Stimulated activated effector memory CD8-positive, alpha-beta T cell treated with anti-CD3 and anti-CD28 coated beads, Interleukin-12 subunit alpha, Interleukin-12 subunit beta, amount 100 ng/mL, for 72 hours (primary cell): ENCODE measurements around the gene TLCD2.

Experiments used
- ATAC-seq: fragments of 150-1000 bp; cut with Tn5 transposase; 2 replicates; pipeline ENCODE4 v1.10.0; 2021
- DNase-seq, 2 donors: peaks; one replicate each; pipeline ENCODE4 v3.0.0; 2021 to 2022; ENCODE audit warnings: low spot score in 2 of 2
- H3K27ac Mint-ChIP-seq: one replicate; pipeline ENCODE4 v1.8.0; 2022; ENCODE audit warnings: mild to moderate bottlenecking, mixed read lengths
- H3K36me3 Mint-ChIP-seq: one replicate; pipeline ENCODE4 v1.8.0; 2022; ENCODE audit warnings: mild to moderate bottlenecking, mixed read lengths
- H3K4me1 Mint-ChIP-seq: one replicate; pipeline ENCODE4 v1.8.0; 2022; ENCODE audit warnings: mixed read lengths
- H3K4me3 Mint-ChIP-seq: one replicate; pipeline ENCODE4 v1.8.0; 2022; ENCODE audit warnings: mild to moderate bottlenecking, mixed read lengths
- H3K9me3 Mint-ChIP-seq: one replicate; pipeline ENCODE4 v1.8.0; 2022; ENCODE audit warnings: mixed read lengths

The TLCD2 gene, protein sequence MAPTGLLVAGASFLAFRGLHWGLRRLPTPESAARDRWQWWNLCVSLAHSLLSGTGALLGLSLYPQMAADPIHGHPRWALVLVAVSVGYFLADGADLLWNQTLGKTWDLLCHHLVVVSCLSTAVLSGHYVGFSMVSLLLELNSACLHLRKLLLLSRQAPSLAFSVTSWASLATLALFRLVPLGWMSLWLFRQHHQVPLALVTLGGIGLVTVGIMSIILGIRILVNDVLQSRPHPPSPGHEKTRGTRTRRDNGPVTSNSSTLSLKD

DNA sequence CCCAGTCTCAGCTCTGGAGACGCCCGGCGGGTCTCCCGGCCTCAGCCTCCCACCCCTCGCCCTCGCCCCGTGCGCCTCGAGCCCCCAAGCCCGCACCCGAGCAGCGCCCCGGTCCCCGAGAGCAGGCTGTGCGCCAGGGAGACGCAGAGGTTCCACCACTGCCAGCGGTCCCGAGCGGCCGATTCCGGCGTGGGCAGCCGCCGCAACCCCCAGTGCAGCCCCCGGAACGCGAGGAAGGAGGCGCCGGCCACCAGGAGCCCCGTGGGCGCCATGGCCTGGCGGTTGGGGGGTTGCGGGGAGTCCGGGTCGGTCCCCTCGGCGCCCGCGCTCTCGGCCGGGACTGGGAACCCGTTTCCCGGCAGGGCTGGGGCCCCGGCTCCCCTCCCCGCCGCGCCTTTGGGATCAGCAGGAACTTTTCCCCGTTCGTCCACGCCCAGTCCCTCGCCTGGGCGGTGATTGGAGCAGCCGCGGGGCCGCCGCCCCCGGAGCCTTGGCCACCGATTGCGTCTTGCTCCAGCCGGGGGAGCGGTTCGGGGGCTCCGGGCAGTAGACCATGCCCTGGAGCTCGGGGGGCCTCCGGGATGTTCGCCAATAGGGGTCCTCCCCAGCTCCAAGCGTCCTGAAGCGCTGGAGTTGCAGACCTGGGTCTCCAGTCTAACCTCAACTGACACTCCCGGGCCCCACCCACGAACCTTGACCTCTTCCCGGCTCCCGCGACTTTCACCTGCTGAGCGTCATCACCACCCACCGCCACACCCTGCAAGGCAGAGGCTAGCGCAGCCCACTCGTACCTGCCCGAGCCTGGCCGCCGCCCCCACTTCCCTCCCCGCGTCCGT is at the start of gene TLCD2:
Gene TLCD2 (minus strand): TSS at position 407 of the 836 bp plus-strand sequence. CDS start 135 bp downstream, at position 272.
- H3K4me1 Mint-ChIP-seq, result peaks cover 49% of the 10 kb centered on the region
- ATAC-seq (peak; percentile 49), DNase-seq (no peak)
- H3K27ac Mint-ChIP-seq, result peak within 1 kb of the TSS; percentile 61
- peak within 1 kb of the TSS; percentile 62 for H3K4me3 Mint-ChIP-seq
- peaks cover 31% of the 10 kb centered on the region for H3K36me3 Mint-ChIP-seq
- no peaks in the 10 kb centered on the region for H3K9me3 Mint-ChIP-seq

DNA sequence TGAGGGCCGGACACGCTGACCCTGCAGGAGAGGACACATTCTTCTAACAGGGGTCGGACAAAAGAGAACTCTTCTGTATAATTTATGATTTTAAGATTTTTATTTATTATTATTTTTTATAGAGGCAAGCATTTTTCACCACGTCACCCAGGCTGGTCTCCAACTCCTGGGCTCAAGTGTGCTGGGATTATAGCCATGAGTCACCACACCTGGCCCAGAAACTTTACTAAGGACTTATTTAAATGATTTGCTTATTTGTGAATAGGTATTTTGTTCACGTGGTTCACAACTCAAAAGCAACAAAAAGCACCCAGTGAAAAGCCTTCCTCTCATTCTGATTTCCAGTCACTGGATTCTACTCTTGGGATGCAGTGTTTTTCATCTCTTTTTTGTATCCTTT is 49.4 kb upstream of the TLCD2 start:
- Mint-ChIP-seq H3K4me1 (peaks cover 28% of the 10 kb centered on the region), H3K36me3 (peaks cover 6% of the 10 kb centered on the region), H3K4me3 (no peak overlapping the region), H3K27ac (no peak overlapping the region), H3K9me3 (no peaks in the 10 kb centered on the region)
- ATAC-seq, result no peak
- DNase-seq, result no peak

DNA sequence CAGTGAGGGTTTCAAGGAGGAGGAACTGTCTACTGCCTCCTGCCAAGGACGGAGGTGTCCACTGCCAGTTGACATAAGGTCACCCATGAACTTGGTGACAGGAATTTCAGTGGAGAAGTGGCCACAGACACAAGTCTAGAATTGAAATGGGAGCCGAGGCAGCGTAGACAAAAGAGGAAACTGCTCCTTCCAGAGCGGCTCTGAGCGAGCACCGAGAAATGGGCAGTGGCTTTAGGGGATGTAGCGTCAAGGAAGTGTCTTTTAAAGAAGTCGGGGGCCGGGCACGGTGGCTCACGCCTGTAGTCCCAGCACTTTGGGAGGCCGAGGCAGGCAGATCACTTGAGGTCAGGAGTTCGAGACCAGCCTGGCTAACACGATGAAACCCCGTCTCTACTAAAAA is 48.6 kb upstream of the TLCD2 start:
- peaks cover 6% of the 10 kb centered on the region for H3K36me3 Mint-ChIP-seq
- ATAC-seq, result no peak
- H3K9me3 Mint-ChIP-seq, result no peaks in the 10 kb centered on the region
- H3K4me1 Mint-ChIP-seq, result peaks cover 21% of the 10 kb centered on the region
- H3K4me3 Mint-ChIP-seq, result no peak overlapping the region
- H3K27ac Mint-ChIP-seq, result no peak overlapping the region
- no peak for DNase-seq

DNA sequence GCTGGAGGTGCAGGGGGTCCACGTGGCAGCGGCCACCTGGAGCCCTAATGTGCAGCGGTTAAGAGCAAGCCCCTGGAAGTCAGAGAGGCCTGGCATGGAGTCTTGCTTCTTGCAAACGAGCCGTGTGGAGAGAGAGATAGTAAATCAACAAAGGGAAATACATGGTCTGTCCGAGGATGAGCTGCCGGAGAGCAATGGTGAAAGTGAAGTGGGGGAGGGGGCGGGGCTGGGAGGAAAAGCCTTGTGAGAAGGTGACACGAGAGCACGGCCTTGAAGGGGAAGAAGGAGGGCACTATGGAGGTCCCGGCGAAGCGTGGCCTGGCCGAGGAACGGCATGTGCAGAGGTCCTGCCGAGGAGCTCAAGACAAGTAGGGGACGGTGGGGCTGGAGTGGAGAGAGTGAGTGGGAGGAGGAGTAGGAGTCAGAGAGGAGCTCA is 45.7 kb upstream of the TLCD2 start:
- Mint-ChIP-seq H3K4me3 (no peak overlapping the region), H3K9me3 (no peaks in the 10 kb centered on the region)

DNA sequence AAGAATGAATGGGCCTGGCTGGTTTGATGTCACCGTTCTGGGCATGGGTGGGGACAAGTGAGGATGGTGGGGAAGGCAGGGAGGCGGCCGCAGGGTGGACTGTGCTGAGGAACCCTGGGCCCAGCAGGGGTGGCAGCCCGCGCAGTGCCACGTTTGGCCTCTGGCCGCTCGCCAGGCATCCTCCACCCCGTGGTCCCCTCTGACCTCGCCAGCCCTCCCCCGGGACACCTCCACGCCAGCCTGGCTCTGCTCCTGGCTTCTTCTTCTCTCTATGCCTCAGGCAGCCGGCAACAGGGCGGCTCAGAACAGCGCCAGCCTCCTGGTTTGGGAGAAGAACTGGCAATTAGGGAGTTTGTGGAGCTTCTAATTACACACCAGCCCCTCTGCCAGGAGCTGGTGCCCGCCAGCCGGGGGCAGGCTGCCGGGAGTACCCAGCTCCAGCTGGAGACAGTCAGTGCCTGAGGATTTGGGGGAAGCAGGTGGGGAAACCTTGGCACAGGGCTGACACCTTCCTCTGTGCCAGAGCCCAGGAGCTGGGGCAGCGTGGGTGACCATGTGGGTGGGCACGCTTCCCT is 45.2 kb upstream of the TLCD2 start:
- Mint-ChIP-seq H3K4me3 (no peak overlapping the region), H3K36me3 (peaks cover 6% of the 10 kb centered on the region), H3K9me3 (no peaks in the 10 kb centered on the region), H3K4me1 (no peaks in the 10 kb centered on the region), H3K27ac (no peak overlapping the region)
- DNase-seq (no peak), ATAC-seq (no peak)

More for the DNA sequence above, 45.7 kb upstream of the TLCD2 start:
- peaks cover 6% of the 10 kb centered on the region for H3K36me3 Mint-ChIP-seq
- DNase-seq (no peak), ATAC-seq (no peak)
- H3K4me1 Mint-ChIP-seq, result no peaks in the 10 kb centered on the region
- no peak overlapping the region for H3K27ac Mint-ChIP-seq

DNA sequence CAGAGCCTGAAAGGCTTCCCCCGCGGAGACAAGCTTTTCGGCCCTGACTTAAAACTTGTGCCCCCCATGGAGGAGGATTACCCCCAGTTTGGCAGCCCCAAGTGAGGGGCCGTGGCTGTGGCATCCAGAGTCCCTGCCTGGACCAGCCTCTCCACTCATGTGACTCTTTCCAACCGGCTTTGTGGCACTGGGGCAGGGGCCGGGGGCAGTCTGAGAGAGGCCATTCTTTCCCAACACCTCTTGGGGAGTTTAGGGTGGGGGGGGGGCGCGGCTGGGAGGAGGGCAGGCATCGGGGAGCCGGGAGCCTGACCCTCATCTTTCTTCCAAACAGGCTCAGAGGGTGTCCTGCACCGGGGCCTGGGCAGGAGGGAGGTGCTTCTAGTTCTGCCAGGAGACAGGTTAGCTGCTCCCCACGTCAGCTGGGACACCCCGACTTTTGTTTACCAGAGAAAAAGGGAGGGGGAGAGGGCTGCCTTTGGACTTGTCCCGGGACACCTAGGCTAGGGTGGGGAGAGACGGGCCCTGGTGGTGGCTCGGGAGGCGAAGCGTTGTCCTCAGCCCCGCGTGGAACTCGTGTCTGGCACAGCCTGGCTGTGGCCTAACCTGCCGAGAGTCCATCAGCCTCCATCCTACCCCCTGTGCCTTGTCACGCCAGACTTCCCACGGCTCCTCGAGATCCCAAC is 44.4 kb upstream of the TLCD2 start:
- H3K9me3 Mint-ChIP-seq, result no peaks in the 10 kb centered on the region
- H3K27ac Mint-ChIP-seq, result no peak overlapping the region
- DNase-seq, result no peak
- H3K4me3 Mint-ChIP-seq, result no peak overlapping the region
- peaks cover 6% of the 10 kb centered on the region for H3K36me3 Mint-ChIP-seq
- ATAC-seq, result no peak
- H3K4me1 Mint-ChIP-seq, result no peaks in the 10 kb centered on the region

DNA sequence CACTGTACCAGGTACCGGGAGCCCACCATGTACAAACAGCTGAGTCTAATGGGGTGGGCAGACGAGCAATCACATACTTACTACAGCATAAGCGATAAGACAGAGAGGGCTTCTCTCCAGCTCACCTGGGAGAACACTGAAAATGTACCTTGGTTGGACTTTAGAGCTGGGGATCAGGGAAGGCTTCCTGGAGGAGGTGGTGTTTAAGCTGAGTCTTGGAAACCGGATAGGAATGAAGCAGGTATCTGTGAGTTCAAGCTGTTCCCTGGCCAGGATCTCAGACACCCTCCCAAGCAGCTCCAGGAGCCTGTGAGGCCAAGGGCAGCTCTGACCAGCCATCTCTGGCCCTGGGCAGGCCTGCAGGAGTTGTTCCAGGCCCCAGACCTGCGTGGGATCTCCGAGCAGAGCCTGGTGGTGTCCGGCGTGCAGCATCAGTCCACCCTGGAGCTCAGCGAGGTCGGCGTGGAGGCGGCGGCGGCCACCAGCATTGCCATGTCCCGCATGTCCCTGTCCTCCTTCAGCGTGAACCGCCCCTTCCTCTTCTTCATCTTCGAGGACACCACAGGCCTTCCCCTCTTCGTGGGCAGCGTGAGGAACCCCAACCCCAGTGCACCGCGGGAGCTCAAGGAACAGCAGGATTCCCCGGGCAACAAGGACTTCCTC is 43.7 kb upstream of the TLCD2 start:
- no peaks in the 10 kb centered on the region for H3K9me3 Mint-ChIP-seq
- peaks cover 6% of the 10 kb centered on the region for H3K36me3 Mint-ChIP-seq
- no peaks in the 10 kb centered on the region for H3K4me1 Mint-ChIP-seq
- H3K27ac Mint-ChIP-seq, result no peak overlapping the region
- no peak for DNase-seq
- no peak for ATAC-seq
- H3K4me3 Mint-ChIP-seq, result no peak overlapping the region

DNA sequence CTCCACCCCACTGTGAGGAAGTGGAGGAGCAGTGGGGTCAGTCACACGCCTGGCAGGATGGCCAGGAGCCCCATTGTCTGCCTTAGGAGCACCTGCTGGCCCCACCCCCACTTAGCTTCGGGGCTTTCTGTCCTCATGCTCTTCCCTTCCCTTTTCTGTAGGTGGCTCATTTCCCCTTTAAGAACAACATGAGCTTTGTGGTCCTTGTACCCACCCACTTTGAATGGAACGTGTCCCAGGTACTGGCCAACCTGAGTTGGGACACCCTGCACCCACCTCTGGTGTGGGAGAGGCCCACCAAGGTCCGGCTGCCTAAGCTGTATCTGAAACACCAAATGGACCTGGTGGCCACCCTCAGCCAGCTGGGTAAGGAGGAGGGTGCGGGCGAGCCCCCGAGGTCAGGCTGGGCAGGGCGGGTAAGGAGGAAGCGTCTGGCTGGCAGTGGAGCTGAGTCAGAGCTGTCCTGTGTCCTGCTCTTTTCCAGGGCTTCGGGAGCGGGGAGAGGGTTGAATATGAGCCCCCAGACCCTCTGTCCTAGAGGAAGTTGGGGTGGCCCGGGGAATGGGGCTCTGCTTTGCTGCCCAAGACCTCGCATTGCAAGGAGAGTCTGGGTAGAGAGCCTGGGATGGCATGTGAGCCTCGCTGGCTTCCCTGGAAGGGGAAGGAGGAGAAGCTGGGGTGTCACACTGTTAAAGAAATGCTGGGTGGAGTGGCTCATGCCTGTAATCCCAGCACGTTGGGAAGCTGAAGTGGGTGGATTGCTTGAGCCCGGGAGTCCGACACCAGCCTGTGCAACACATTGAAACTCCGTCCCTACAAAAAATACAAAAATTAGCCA is 42.5 kb upstream of the TLCD2 start:
- H3K27ac Mint-ChIP-seq, result no peak overlapping the region
- H3K9me3 Mint-ChIP-seq, result no peaks in the 10 kb centered on the region
- peaks cover 6% of the 10 kb centered on the region for H3K36me3 Mint-ChIP-seq
- no peak for DNase-seq
- ATAC-seq, result no peak
- H3K4me3 Mint-ChIP-seq, result no peak overlapping the region
- H3K4me1 Mint-ChIP-seq, result no peaks in the 10 kb centered on the region

DNA sequence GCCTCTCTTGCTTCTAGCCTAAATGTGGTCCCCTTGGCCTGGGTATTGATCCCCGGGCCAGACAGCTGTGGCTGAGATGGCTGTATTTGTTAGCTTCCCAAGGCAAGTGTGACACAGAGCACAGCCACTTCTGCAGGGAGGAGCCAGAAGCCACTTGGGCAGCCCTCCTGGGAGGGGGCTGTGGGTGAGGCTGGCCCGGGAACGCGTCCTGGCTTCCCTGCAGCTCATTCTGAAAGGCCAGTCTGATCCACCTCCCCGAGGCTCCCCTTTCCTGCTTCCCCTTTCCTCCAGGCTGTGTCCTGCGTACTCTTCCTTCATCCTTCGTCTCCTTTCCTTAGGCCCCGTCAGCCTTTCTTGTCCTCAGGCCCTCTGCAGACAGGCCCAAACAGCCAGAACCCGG is 40.5 kb upstream of the TLCD2 start:
- no peak overlapping the region for H3K4me3 Mint-ChIP-seq
- H3K36me3 Mint-ChIP-seq, result no peaks in the 10 kb centered on the region
- no peak overlapping the region for H3K27ac Mint-ChIP-seq
- H3K4me1 Mint-ChIP-seq, result no peaks in the 10 kb centered on the region
- ATAC-seq, result no peak
- no peak for DNase-seq
- no peaks in the 10 kb centered on the region for H3K9me3 Mint-ChIP-seq

DNA sequence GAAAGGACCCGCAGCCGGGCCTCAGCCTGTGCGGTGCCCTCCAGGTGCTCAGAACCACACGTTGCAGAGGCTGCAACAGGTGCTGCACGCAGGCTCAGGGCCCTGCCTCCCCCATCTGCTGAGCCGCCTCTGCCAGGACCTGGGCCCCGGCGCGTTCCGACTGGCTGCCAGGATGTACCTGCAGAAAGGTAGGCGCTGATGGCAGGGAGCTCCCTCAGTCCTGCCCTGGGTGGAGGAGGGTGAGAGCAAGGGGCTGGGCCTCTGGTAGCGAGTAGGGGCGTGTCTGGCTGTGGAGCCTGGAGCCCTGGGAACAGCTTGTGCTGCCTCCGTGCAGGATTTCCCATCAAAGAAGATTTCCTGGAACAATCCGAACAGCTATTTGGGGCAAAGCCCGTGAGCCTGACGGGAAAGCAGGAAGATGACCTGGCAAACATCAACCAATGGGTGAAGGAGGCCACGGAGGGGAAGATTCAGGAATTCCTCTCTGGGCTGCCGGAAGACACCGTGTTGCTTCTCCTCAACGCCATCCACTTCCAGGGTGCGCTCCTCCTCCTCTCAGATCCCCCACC is 36.9 kb upstream of the TLCD2 start:
- DNase-seq, result no peak
- H3K4me1 Mint-ChIP-seq, result no peaks in the 10 kb centered on the region
- ATAC-seq, result no peak
- H3K36me3 Mint-ChIP-seq, result no peaks in the 10 kb centered on the region
- H3K9me3 Mint-ChIP-seq, result no peaks in the 10 kb centered on the region
- no peak overlapping the region for H3K27ac Mint-ChIP-seq
- no peak overlapping the region for H3K4me3 Mint-ChIP-seq

DNA sequence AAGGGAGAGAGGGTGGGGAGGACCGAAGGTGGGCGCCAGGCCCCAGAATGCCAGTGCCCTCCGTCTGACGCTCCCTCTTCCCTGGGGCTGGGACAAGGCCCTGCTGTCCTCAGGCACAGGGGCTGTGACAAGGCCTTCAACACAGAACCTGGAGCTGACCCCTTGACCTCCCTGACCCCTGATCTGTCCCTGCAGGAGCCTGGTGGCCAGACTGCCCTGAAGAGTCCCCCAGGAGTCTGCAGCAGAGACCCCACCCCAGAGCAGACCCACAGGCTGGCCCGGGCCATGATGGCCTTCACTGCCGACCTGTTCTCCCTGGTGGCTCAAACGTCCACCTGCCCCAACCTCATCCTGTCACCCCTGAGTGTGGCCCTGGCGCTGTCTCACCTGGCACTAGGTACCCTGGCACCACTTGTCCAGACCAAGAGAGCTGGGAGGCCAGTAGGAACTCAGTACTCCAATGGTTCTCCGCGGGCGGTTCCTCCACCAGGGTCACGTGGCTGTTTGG is 35.4 kb upstream of the TLCD2 start:
- H3K27ac Mint-ChIP-seq, result no peak overlapping the region
- no peak for ATAC-seq
- DNase-seq, result no peak
- H3K4me3 Mint-ChIP-seq, result no peak overlapping the region
- no peaks in the 10 kb centered on the region for H3K9me3 Mint-ChIP-seq
- H3K4me1 Mint-ChIP-seq, result no peaks in the 10 kb centered on the region
- H3K36me3 Mint-ChIP-seq, result no peaks in the 10 kb centered on the region

DNA sequence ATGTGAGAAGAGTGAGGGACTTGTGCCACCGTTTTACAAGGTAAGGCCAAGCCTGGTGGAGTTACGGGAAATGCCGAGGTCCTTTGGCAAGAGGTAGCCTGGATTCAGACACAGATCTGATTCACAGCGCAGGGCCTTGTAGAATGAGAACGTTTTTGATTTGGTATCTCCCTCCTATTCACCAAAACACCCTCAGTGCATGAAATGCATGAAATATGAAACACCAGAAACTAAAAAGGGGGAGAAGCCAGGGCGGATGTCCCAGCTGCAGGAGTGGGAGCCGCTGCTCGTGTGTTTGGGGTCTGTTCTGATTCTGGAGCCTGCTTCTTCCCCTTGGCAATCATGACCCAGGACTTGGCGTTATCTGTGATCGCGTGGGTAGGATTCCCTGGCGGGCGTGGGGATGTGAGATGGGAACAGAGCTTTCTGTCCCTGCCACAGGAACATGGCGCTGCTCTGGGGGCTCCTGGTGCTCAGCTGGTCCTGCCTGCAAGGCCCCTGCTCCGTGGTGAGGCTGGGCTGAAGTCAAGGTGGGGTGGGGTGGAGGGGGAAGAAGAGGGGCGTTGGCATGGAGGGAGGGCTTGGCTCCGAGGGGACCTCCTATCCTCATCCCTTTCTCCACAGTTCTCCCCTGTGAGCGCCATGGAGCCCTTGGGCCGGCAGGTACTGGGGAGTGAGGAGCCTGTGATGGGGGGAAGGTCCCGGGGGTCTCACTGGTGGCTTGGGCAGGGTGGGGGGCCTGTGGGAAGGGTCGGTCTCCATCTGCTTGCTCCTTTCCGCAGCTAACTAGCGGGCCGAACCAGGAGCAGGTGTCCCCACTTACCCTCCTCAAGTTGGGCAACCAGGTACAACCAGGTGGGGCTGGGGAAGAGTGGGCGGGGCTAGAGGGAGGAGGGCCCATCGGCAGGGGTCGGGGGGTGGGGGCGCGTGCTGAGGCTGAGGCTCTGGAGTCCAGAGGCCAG is 34.7 kb upstream of the TLCD2 start:
- Mint-ChIP-seq H3K36me3 (no peaks in the 10 kb centered on the region), H3K4me3 (no peak overlapping the region), H3K9me3 (no peaks in the 10 kb centered on the region), H3K27ac (no peak overlapping the region), H3K4me1 (no peaks in the 10 kb centered on the region)
- no peak for DNase-seq
- ATAC-seq, result no peak

DNA sequence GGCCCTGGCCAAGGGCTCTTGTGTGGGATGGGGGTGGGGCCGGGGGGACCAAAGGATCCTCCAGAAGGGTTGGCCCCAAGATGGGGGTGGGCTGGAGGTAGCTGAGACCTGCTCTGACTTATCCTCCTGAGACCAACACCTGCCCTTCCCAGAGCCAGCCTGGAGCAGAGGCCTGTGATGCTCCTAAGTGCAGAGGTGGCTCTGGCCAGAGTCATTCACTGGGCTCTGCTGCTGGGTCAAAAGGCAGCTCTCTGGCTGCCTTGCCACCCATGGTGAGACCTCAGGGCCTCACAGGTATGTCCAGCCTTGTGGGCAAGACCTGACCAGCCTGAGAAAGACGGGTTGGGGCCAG is 32.9 kb upstream of the TLCD2 start:
- Mint-ChIP-seq H3K9me3 (no peaks in the 10 kb centered on the region), H3K27ac (peak overlapping the region; percentile 69), H3K4me1 (no peaks in the 10 kb centered on the region), H3K36me3 (no peaks in the 10 kb centered on the region), H3K4me3 (no peak overlapping the region)
- DNase-seq, result no peak
- ATAC-seq, result no peak
